Subcutaneous adipose tissue (tissue), 4 donors: Measurements from ENCODE around the gene JAM3. TPM values are rescaled to one million over a fixed set of nuclear protein-coding genes. Genes with fewer than 3 reads are reported as not detected.

Source experiments
- total RNA-seq, 4 donors: library from RNA; depleted of rRNA; stranded (reverse); fragments of >200 nt; gene quantifications; one replicate each; pipeline ENCODE4 v1.1.0, GENCODE V29; 2016
- TF ChIP-seq, protein P1 (sequence below): fragments of 450-650 bp; IDR thresholded peaks from one replicate; pipeline ENCODE4 v1.5.1; 2016; ENCODE audit warnings: low read depth, mild to moderate bottlenecking, control low read depth, antibody characterized with exemption, moderate library complexity

The JAM3 gene
- total RNA-seq, 4 donors from 2014 or later, result 14.2 to 18.3 (median 16.5) TPM

DNA sequence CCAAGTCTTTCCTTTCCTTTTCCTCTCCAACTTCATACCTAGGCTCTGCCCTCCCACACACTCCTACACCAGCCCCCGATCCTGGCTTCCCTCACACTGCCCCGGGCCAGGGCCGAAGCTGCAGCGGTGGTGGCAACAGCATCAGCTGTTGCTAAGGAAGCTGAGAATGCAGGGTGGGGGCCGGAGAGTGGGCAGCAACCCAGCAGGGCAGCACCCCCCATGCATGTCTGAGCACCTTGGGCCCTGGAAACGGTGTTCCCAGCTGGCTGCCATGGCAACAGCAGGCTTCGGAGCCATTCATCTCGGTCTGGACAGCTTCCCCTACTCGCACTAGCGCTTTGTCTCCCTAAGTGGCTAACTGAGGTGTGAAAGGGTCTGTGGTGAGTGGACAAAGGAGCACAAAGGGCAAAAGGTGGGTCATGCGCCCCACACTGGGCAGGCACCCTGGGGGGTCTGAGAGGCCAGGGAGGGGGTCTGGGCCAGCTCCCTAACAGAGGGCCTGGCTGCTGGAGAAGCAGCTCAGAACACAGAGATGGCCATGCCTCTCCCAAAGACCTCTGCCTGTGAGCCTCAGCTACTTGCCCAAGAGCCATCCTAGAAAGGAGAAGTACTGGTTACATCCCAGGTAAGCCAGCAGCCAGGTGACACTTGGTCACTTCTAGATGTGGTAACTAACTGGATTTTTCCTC is 42.1 kb upstream of the JAM3 start:
- TF ChIP-seq, protein P1, sequence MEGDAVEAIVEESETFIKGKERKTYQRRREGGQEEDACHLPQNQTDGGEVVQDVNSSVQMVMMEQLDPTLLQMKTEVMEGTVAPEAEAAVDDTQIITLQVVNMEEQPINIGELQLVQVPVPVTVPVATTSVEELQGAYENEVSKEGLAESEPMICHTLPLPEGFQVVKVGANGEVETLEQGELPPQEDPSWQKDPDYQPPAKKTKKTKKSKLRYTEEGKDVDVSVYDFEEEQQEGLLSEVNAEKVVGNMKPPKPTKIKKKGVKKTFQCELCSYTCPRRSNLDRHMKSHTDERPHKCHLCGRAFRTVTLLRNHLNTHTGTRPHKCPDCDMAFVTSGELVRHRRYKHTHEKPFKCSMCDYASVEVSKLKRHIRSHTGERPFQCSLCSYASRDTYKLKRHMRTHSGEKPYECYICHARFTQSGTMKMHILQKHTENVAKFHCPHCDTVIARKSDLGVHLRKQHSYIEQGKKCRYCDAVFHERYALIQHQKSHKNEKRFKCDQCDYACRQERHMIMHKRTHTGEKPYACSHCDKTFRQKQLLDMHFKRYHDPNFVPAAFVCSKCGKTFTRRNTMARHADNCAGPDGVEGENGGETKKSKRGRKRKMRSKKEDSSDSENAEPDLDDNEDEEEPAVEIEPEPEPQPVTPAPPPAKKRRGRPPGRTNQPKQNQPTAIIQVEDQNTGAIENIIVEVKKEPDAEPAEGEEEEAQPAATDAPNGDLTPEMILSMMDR, result no peak

DNA sequence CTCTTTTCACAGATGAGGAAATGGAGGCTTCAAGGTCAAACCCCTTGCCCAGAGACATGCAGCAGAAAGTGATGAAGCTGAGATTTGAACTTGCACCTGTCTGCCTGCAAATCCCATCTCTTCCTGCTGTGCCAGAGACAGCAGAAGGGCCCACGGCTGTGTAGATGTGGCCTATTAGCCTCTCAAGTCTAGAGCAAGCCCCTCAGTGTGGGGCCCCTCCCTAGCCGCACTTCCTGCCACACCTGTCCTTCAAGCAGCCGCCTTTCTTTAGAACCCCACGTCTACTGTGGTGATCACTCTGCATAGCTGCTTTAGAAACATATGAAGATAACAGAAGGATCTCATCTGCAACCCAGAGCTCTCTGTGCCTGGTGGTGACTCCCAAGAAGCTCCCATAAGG is 41.2 kb upstream of the JAM3 start:
- TF ChIP-seq, protein P1, result no peak

DNA sequence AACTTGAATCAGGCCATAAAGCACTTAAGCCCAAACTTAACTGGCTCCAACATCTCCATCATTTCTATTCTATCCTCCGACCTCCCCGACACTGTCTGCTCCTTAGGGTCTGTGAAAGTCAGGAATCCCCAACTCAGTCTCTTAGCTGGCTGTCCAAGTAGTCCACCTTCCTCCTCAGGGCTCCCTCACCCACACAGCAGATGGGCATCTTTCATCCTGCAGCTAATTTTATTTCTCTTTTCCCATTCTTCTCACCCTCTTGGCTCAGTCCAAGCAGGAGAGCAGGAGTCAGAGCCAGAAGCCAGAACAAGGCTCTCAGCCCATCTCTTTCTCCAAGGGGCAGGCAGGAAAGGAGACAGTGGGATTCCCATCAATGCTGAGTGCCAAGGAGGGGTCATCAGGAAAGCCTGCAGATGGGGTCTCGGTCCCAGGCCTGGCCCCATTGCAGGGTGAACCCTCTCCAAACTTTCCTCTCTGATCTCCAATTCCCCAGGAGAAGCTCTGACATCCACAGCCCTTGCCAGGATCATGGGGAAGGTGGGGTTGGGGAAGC is 40.4 kb upstream of the JAM3 start:
- TF ChIP-seq, protein P1, result no peak

DNA sequence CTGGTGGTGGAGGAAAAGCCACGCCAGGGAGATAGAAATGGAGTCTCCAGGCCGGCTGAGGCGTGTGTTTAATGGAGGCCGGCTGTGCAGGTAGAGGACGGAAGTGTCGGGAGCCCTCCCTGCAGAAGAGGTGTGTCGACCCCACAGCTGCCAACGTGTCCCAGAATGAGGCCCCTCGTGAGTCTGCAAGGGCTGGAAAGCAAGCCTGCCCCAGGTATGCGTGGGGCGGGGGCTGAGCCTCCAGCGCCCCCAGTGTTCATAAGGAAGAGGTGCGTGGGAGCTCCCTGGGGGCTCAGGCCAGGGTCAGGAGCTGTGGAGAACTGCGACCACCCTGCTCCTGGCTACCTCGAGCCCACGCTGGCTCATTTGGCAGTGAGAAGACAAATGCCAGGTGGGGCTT is 38.0 kb upstream of the JAM3 start:
- TF ChIP-seq, protein P1, result no peak

DNA sequence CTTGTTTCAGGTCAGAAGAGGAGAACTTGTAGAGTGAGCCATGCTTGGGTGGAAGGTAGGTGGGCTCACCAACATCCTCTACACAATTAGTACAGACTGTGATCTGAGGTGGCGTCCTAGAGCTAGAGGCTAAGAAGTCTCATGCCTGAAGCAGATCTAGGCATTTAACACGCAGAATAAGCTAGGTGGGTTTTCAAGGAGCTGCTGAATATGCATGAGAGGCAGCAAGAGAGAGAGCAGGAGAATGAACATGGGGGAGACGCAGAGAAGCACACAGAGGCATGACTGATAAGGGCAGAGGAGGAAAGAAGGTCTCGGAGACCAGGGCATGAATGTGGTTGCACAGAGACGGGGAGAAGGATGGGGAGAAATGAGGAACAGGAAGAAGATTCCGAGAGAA is 36.8 kb upstream of the JAM3 start:
- TF ChIP-seq, protein P1, result no peak

DNA sequence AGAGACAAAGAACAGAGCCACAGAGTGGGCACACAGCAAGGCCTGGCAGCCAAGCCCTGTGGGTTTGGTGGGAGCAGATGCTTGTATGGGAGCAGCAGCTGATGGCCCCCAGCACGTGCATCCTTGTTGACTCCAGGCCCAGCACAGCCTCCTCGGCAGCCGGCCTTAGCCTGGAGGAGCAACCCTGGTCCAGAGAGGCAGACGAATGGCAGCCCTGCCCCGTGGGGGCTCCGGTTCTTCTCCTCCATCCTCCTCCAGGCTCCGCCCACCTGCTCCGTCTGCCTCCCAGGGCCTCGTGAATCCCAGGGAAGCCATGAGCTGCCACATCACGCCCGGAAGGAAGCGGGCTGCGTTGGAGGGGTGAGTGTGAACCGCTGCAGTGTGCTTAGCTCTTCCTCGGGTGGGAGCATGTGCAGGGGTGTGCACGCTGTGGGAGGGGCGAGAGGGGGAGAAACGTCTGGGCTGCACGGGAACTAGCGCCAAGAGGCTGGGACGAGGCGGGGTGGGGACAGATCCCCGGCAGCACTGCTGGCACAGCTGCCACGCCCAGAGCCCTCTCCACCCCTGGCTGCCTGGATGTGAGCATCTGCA is 36.3 kb upstream of the JAM3 start:
- TF ChIP-seq, protein P1, result no peak

DNA sequence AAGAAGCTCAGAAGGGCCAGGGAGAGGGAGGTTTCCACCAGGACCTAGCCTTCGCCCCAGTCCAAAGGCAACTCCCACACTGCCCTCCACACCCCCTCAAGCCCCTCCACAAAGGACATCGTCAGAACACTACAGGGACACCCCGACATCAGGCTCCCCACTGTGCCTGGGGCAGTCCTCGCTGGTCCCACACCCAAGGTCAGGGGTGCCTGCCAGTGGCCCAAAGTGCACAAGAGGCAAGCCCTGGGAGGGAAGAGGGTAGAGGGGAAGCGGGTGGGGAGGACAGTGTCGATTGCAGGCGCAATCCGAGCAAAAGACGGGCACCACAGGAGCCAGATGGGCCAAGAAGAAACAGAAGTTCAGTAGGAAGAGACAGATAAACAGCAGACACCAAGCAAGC is 35.6 kb upstream of the JAM3 start:
- TF ChIP-seq, protein P1, result no peak
